Stimulated activated CD4-positive, alpha-beta T cell treated with anti-CD3 and anti-CD28 coated beads, Interleukin-15, amount 100 ng/mL, for 24 hours (primary cell): Measurements from ENCODE around the gene ATP1A2.
A peak's percentile ranks its signal among the peaks of the same experiment; 100 is the strongest.

Experiments used
- DNase-seq: peaks from one replicate; pipeline ENCODE4 v3.0.0-alpha.2; 2020

The ATP1A2 gene

GRCh38 chr1:160115545-160116282 is at the start of gene ATP1A2:
Gene ATP1A2, plus strand, starts transcription at chr1:160115759. Its CDS starts 103 bp downstream, at chr1:160115862.
- DNase-seq: no peak

- no peak for DNase-seq
Observed at GRCh38 chr1:160066829-160067745, 48.5 kb upstream of the ATP1A2 start.

GRCh38 chr1:160068225-160068624 is 47.3 kb upstream of the ATP1A2 start:
- DNase-seq: no peak

GRCh38 chr1:160069460-160070231 is 45.9 kb upstream of the ATP1A2 start, which contains the start of gene KCNJ10:
Gene KCNJ10, minus strand, starts transcription at chr1:160070160. Its CDS starts 27,628 bp downstream, at chr1:160042532.
- DNase-seq: no peak

GRCh38 chr1:160070243-160071163 is 45.1 kb upstream of the ATP1A2 start:
- peak; percentile 77 for DNase-seq

GRCh38 chr1:160071289-160071688 is 44.3 kb upstream of the ATP1A2 start:
- no peak for DNase-seq

GRCh38 chr1:160074865-160075264 is 40.7 kb upstream of the ATP1A2 start:
- DNase-seq: no peak

GRCh38 chr1:160075836-160076235 is 39.7 kb upstream of the ATP1A2 start:
- no peak for DNase-seq

- DNase-seq: no peak
Observed at GRCh38 chr1:160076295-160076694, 39.3 kb upstream of the ATP1A2 start.

GRCh38 chr1:160077486-160077885 is 38.1 kb upstream of the ATP1A2 start:
- DNase-seq: no peak

GRCh38 chr1:160078512-160079195 is 36.9 kb upstream of the ATP1A2 start:
- DNase-seq: peak; percentile 73

- no peak for DNase-seq
Observed at GRCh38 chr1:160079448-160079847, 36.1 kb upstream of the ATP1A2 start.

GRCh38 chr1:160080381-160081100 is 35.0 kb upstream of the ATP1A2 start:
- DNase-seq: no peak

- no peak for DNase-seq
Observed at GRCh38 chr1:160081261-160081936, 34.2 kb upstream of the ATP1A2 start, which contains the start of gene KCNJ9. Gene KCNJ9, plus strand, starts transcription at chr1:160081538. Its CDS starts 2,493 bp downstream, at chr1:160084031.

- no peak for DNase-seq
Observed at GRCh38 chr1:160082487-160082886, 33.1 kb upstream of the ATP1A2 start.

GRCh38 chr1:160082926-160083325 is 32.6 kb upstream of the ATP1A2 start:
- no peak for DNase-seq

GRCh38 chr1:160083968-160084770 is 31.4 kb upstream of the ATP1A2 start:
- peak; percentile 83 for DNase-seq

GRCh38 chr1:160084771-160085321 is 30.7 kb upstream of the ATP1A2 start:
- DNase-seq: no peak
